ENCODE measurements around the gene CLRN1.
"Not testable (repeated sequence)": the region's sequence is repeated elsewhere in the genome, so short reads cannot be mapped to it uniquely, and the experiment has no call there.

CLRN1 gene

GRCh38 chr3:150989208-150989607 lies 16.7 kb upstream of the CLRN1 start:
- Histone ChIP-seq H3K27ac (no peak overlapping the region), H3K9me3 (ENCODE audit: severe bottlenecking) (no peaks in the 10 kb centered on the region), H3K36me3 (no peaks in the 10 kb centered on the region), H3K27me3 (ENCODE audit: insufficient read depth, low read depth, severe bottlenecking) (peaks cover 28% of the 10 kb centered on the region), H3K4me3 (ENCODE audit: low read depth, low read length) (no peak overlapping the region)
- TF ChIP-seq, protein P1, sequence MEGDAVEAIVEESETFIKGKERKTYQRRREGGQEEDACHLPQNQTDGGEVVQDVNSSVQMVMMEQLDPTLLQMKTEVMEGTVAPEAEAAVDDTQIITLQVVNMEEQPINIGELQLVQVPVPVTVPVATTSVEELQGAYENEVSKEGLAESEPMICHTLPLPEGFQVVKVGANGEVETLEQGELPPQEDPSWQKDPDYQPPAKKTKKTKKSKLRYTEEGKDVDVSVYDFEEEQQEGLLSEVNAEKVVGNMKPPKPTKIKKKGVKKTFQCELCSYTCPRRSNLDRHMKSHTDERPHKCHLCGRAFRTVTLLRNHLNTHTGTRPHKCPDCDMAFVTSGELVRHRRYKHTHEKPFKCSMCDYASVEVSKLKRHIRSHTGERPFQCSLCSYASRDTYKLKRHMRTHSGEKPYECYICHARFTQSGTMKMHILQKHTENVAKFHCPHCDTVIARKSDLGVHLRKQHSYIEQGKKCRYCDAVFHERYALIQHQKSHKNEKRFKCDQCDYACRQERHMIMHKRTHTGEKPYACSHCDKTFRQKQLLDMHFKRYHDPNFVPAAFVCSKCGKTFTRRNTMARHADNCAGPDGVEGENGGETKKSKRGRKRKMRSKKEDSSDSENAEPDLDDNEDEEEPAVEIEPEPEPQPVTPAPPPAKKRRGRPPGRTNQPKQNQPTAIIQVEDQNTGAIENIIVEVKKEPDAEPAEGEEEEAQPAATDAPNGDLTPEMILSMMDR (IDR thresholded peaks at IDR 0.05; ENCODE audit: low read depth, low read length), result no peak
- DNase-seq, result no peak

- not testable (repeated sequence) for H3K4me3 ChIP-seq (ENCODE audit: low read depth, low read length); H3K27ac ChIP-seq
These were observed 15.9 kb upstream of the CLRN1 start for GRCh38 chr3:150988395-150988794.

GRCh38 chr3:150985711-150986110 lies 13.2 kb upstream of the CLRN1 start:
- TF ChIP-seq, protein P1 (IDR thresholded peaks at IDR 0.05; ENCODE audit: low read depth, low read length), result no peak
- Histone ChIP-seq H3K4me3 (ENCODE audit: low read depth, low read length) (no peak overlapping the region), H3K27me3 (ENCODE audit: insufficient read depth, low read depth, severe bottlenecking) (peaks cover 35% of the 10 kb centered on the region), H3K9me3 (ENCODE audit: severe bottlenecking) (no peaks in the 10 kb centered on the region), H3K27ac (no peak overlapping the region), H3K36me3 (no peaks in the 10 kb centered on the region)
- DNase-seq, result no peak

More at GRCh38 chr3:150988395-150988794, 15.9 kb upstream of the CLRN1 start:
- H3K36me3 ChIP-seq; DNase-seq; H3K9me3 ChIP-seq (ENCODE audit: severe bottlenecking): not testable (repeated sequence)
- peaks cover 30% of the 10 kb centered on the region for H3K27me3 ChIP-seq (ENCODE audit: insufficient read depth, low read depth, severe bottlenecking)

DNA sequence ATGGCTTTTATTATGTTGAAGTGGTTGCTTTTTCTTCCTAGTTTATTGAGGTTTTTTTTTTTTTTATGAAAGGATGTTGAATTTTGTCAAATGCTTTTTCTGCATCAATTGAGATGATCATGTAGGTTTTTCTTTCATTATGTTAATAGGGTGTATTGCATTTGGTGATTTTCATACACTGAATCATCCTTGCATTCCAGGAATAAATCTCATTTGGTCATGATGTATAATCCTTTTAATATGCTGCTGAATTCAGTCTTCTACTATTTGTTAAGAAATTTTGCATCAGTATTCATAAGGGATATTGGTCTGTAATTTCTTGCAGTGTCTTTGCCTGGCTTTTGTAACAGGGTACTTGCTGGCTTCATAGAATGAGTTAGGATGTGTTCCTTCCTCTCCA lies 11.5 kb upstream of the CLRN1 start:
- Histone ChIP-seq H3K27ac (no peak overlapping the region), H3K36me3 (no peaks in the 10 kb centered on the region), H3K9me3 (ENCODE audit: severe bottlenecking) (no peaks in the 10 kb centered on the region), H3K4me3 (ENCODE audit: low read depth, low read length) (no peak overlapping the region), H3K27me3 (ENCODE audit: insufficient read depth, low read depth, severe bottlenecking) (peaks cover 49% of the 10 kb centered on the region)
- DNase-seq, result no peak
- TF ChIP-seq, protein P1 (IDR thresholded peaks at IDR 0.05; ENCODE audit: low read depth, low read length), result no peak

- Histone ChIP-seq H3K9me3 (ENCODE audit: severe bottlenecking) (no peaks in the 10 kb centered on the region), H3K36me3 (no peaks in the 10 kb centered on the region), H3K4me3 (ENCODE audit: low read depth, low read length) (no peak overlapping the region), H3K27ac (no peak overlapping the region), H3K27me3 (ENCODE audit: insufficient read depth, low read depth, severe bottlenecking) (peaks cover 94% of the 10 kb centered on the region)
- TF ChIP-seq, protein P1 (IDR thresholded peaks at IDR 0.05; ENCODE audit: low read depth, low read length), result no peak
- no peak for DNase-seq
These were observed 6.1 kb upstream of the CLRN1 start for GRCh38 chr3:150978566-150979148.

DNA sequence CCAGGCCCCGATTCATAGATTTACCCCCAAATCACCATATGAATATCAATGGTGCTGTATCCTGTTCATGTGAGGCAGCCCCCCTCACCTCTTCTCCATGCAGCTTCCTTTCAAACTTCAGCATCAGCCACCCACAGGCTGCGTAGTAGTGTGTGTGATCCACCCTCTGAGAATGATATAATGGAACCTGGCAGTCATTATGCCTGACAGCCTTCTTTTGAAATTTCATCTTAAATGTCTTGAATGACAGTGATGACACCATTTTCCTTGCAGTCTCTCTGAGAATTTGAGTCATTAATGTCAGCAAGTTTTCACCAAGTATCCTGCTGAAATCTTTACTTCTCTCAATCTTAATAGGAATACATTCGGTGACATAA lies 3.5 kb upstream of the CLRN1 start:
- TF ChIP-seq, protein P1 (IDR thresholded peaks at IDR 0.05; ENCODE audit: low read depth, low read length), result no peak
- Histone ChIP-seq H3K36me3 (no peaks in the 10 kb centered on the region), H3K27ac (no peak overlapping the region), H3K27me3 (ENCODE audit: insufficient read depth, low read depth, severe bottlenecking) (peaks cover 94% of the 10 kb centered on the region), H3K9me3 (ENCODE audit: severe bottlenecking) (no peaks in the 10 kb centered on the region), H3K4me3 (ENCODE audit: low read depth, low read length) (no peak overlapping the region)
- DNase-seq, result no peak
